Spleen (tissue), 7 donors: ENCODE measurements around the gene KANSL1.

Experiments used
- CTCF ChIP-seq, 11 experiments: fragments of 200-600 bp in 7 of 11; fragments of 450-650 bp in 4 of 11; sonication (generic) in 4 of 11; IDR thresholded peaks in 8 of 11; conservative IDR thresholded peaks in 3 of 11; 1 replicate in 7 of 11; 2 replicates in 4 of 11; pipeline versions ENCODE4 v1.4.0 to v1.8.0; 2016 to 2021; ENCODE audit warnings: antibody characterized with exemption in 11 of 11, inconsistent platforms in 4 of 11, mild to moderate bottlenecking in 1 of 11
- POLR2A ChIP-seq, 3 donors: fragments of 450-650 bp; IDR thresholded peaks; one replicate each; pipeline ENCODE4 v1.5.1; 2017; ENCODE audit warnings: antibody characterized with exemption in 3 of 3, mild to moderate bottlenecking in 1 of 3
- POLR2AphosphoS5 ChIP-seq, 3 donors: sonication (generic); formaldehyde crosslinking; IDR thresholded peaks; one replicate each; pipeline ENCODE4 v1.5.1; 2017; ENCODE audit warnings: antibody characterized with exemption in 3 of 3
- donor health status: DM: no; HTN: no; CAD: no; lungs with moderate emphysema.
- donor health status: DM: no; HTN: no; CAD: no.
- donor health status: DM: no; HTN: no; CAD: no.

- TF ChIP-seq CTCF (IDR thresholded peaks at IDR 0.05 in 8 of 11, conservative IDR thresholded peaks at IDR 0.05 in 3 of 11) (no peak), POLR2A (IDR thresholded peaks at IDR 0.05) (no peak), POLR2AphosphoS5 (IDR thresholded peaks at IDR 0.05) (no peak)
Observed at GRCh38 chr17:46140645-46141197, 52.5 kb downstream of the KANSL1 start.
